Neural progenitor cell (in vitro differentiated cells): ENCODE data around the gene PLEKHG4.

Experiments
- CTCF ChIP-seq: fragments of 200-600 bp; sonication (generic); IDR thresholded peaks from 2 replicates; pipeline ENCODE4 v1.5.1; 2017; ENCODE audit warnings: antibody characterized with exemption, mild to moderate bottlenecking
- EZH2 ChIP-seq: fragments of 200-600 bp; sonication (generic); IDR thresholded peaks from 2 replicates; pipeline ENCODE4 v1.6.1; 2017; ENCODE audit warnings: antibody characterized with exemption, mild to moderate bottlenecking, moderate library complexity

- TF ChIP-seq EZH2, result no peak
- TF ChIP-seq CTCF, result no peak
Measured at GRCh38 chr16:67264866-67265265, 14.5 kb upstream of the PLEKHG4 start.
